Fibroblast of pulmonary artery (primary cell): ENCODE data around the gene TRMT1.

ENCODE experiments used
- DNase-seq: peaks from one replicate; pipeline ENCODE4 v3.0.0-alpha.2; 2010; ENCODE audit warnings: low read depth
- H3K4me3 ChIP-seq: replicated peaks from 2 replicates; pipeline ENCODE4 v1.5.1; 2011; ENCODE audit warnings: low read depth, mild to moderate bottlenecking, control low read depth, low read length, moderate library complexity
- CTCF ChIP-seq: IDR thresholded peaks from 2 replicates; pipeline ENCODE4 v1.5.1; 2011; ENCODE audit warnings: mild to moderate bottlenecking, control low read depth, low read length, inconsistent platforms; ENCODE audit errors: missing control alignments

TRMT1 gene

GRCh38 chr19:13120031-13120430 is 3.5 kb upstream of the TRMT1 start:
- no peak for TF ChIP-seq CTCF
- peak overlapping the region; percentile 86 for H3K4me3 ChIP-seq
- no peak for DNase-seq

- no peak for TF ChIP-seq CTCF
- DNase-seq, result no peak
- H3K4me3 ChIP-seq, result peak overlapping the region; percentile 86
These were observed 3.1 kb upstream of the TRMT1 start for GRCh38 chr19:13119627-13120026.

- peak; percentile 30 for DNase-seq
- peak overlapping the region; percentile 86 for H3K4me3 ChIP-seq
- TF ChIP-seq CTCF, result no peak
These were observed 2.1 kb upstream of the TRMT1 start for GRCh38 chr19:13118424-13119193.

GRCh38 chr19:13117772-13118423 is 1.4 kb upstream of the TRMT1 start, which contains the start of gene NACC1:
Gene NACC1, plus strand, starts transcription at chr19:13118264. Its CDS starts 16,944 bp downstream, at chr19:13135208.
- H3K4me3 ChIP-seq, result peak within 1 kb of the TSS; percentile 96
- TF ChIP-seq CTCF, result no peak
- DNase-seq, result peak; percentile 88

- H3K4me3 ChIP-seq, result peak overlapping the region; percentile 96
- no peak for DNase-seq
- TF ChIP-seq CTCF, result no peak
These were observed 734 bp upstream of the TRMT1 start for GRCh38 chr19:13117176-13117771.

GRCh38 chr19:13115936-13116281 is 631 bp downstream of the TRMT1 start:
- peak overlapping the region; percentile 96 for H3K4me3 ChIP-seq
- DNase-seq, result no peak
- TF ChIP-seq CTCF, result no peak

GRCh38 chr19:13112555-13112954 is 4.0 kb downstream of the TRMT1 start:
- no peak overlapping the region for H3K4me3 ChIP-seq
- no peak for TF ChIP-seq CTCF
- DNase-seq, result no peak
